Kidney (tissue), 14 donors: Measurements from ENCODE around the gene XRCC6. TPM values are rescaled to one million over a fixed set of nuclear protein-coding genes. Genes with fewer than 3 reads are reported as not detected.
A peak's percentile ranks its signal among the peaks of the same experiment; 100 is the strongest.

Experiments
- DNase-seq, 5 donors: peaks; one replicate each; pipeline ENCODE4 v3.0.0-alpha.2; 2013 to 2020
- FAIRE-seq: peaks from 2 replicates; lab custom pipeline; 2012; peaks lifted over from hg19 to GRCh38; lab: Jason Lieb, UNC
- H3K27ac ChIP-seq, 2 donors: one replicate each; pipeline ENCODE4 v1.7.0; 2013; ENCODE audit warnings: low read depth in 2 of 2, low read length in 2 of 2, inconsistent platforms in 1 of 2
- H3K27me3 ChIP-seq: one replicate; pipeline ENCODE4 v1.7.1; 2013; ENCODE audit warnings: low read length, inconsistent platforms; ENCODE audit not compliant: control insufficient read depth, insufficient read depth
- H3K36me3 ChIP-seq, 3 donors: one replicate each; pipeline versions ENCODE4 v1.7.0 to v1.7.1; 2013; ENCODE audit warnings: low read length in 3 of 3, control low read depth in 1 of 3, inconsistent platforms in 1 of 3; ENCODE audit not compliant: insufficient read depth in 3 of 3, control insufficient read depth in 2 of 3
- H3K4me1 ChIP-seq, 3 donors: one replicate each; pipeline versions ENCODE4 v1.7.0 to v1.7.1; 2013; ENCODE audit warnings: low read length in 3 of 3, inconsistent platforms in 1 of 3, low read depth in 1 of 3; ENCODE audit not compliant: control insufficient read depth in 2 of 3, insufficient read depth in 2 of 3
- H3K4me3 ChIP-seq, 3 donors: one replicate each; pipeline versions ENCODE4 v1.7.0 to v1.8.1; 2013; ENCODE audit warnings: low read length in 3 of 3, control low read depth in 1 of 3, inconsistent platforms in 1 of 3
- H3K9ac ChIP-seq, 3 donors: one replicate each; pipeline versions ENCODE4 v1.7.0 to v1.7.1; 2013; ENCODE audit warnings: low read length in 3 of 3, control low read depth in 1 of 3, inconsistent platforms in 1 of 3
- H3K9me3 ChIP-seq, 3 donors: one replicate each; pipeline versions ENCODE4 v1.7.0 to v1.7.1; 2013; ENCODE audit warnings: low read length in 3 of 3, control low read depth in 1 of 3, inconsistent platforms in 1 of 3; ENCODE audit not compliant: control insufficient read depth in 2 of 3, insufficient read depth in 1 of 3
- intact Hi-C: fragments of 100-400 bp; cut with DNase I; formaldehyde crosslinking; loops from one replicate; pipeline ENCODE4 v1.11.1; 2022
- polyA plus RNA-seq: library from polyadenylated mRNA; stranded (reverse); fragments of 350-450 nt; fragmentation: Illumina TruSeq; extraction: RNeasy Lipid Tissue Mini Kit (QIAGEN cat#74804); gene quantifications from one replicate; pipeline ENCODE4 v1.2.3, GENCODE V29; 2014; ENCODE audit warnings: low read depth, low replicate concordance; ENCODE audit not compliant: insufficient read depth
- total RNA-seq: library from RNA; stranded (reverse); fragmentation: NEBNext Ultra II Directional; extraction: Animal tissue kit (Norgen Biotek cat#: 25700); gene quantifications from one replicate; pipeline ENCODE4 v1.2.1, GENCODE V29; 2021
- TF ChIP-seq, protein P1 (sequence below): IDR thresholded peaks from 3 replicates; pipeline ENCODE4 v1.5.1; 2012; ENCODE audit warnings: mild to moderate bottlenecking, moderate library complexity, borderline replicate concordance; ENCODE audit not compliant: insufficient read depth; ENCODE audit errors: extremely low read depth
- donor health status: control.
- donor health status: control.
- donor health status: control.
- donor health status: control.
- donor health status: control.
- donor health status: DM: yes; HTN: yes; CAD: no.
- donor health status: Normal renal cell carcinoma (clear cell type).

The XRCC6 gene
- total and polyA plus RNA-seq, 2 donors from 2014 or later: 168 to 183 TPM

- Histone ChIP-seq H3K9ac (no peak overlapping the region), H3K4me3 (no peak overlapping the region), H3K27ac (no peak overlapping the region), H3K36me3 (peaks cover 0 to 5% (median 4%) of the 10 kb centered on the region in 3 donors), H3K27me3 (no peaks in the 10 kb centered on the region), H3K4me1 (peaks cover 0 to 10% (median 0%) of the 10 kb centered on the region in 3 donors), H3K9me3 (no peaks in the 10 kb centered on the region)
- TF ChIP-seq, protein P1, sequence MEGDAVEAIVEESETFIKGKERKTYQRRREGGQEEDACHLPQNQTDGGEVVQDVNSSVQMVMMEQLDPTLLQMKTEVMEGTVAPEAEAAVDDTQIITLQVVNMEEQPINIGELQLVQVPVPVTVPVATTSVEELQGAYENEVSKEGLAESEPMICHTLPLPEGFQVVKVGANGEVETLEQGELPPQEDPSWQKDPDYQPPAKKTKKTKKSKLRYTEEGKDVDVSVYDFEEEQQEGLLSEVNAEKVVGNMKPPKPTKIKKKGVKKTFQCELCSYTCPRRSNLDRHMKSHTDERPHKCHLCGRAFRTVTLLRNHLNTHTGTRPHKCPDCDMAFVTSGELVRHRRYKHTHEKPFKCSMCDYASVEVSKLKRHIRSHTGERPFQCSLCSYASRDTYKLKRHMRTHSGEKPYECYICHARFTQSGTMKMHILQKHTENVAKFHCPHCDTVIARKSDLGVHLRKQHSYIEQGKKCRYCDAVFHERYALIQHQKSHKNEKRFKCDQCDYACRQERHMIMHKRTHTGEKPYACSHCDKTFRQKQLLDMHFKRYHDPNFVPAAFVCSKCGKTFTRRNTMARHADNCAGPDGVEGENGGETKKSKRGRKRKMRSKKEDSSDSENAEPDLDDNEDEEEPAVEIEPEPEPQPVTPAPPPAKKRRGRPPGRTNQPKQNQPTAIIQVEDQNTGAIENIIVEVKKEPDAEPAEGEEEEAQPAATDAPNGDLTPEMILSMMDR: no peak
- FAIRE-seq (no peak), DNase-seq (no peak)
- intact Hi-C loops: no loop called here
These were observed 47.4 kb upstream of the XRCC6 start for GRCh38 chr22:41573677-41574076.

DNA sequence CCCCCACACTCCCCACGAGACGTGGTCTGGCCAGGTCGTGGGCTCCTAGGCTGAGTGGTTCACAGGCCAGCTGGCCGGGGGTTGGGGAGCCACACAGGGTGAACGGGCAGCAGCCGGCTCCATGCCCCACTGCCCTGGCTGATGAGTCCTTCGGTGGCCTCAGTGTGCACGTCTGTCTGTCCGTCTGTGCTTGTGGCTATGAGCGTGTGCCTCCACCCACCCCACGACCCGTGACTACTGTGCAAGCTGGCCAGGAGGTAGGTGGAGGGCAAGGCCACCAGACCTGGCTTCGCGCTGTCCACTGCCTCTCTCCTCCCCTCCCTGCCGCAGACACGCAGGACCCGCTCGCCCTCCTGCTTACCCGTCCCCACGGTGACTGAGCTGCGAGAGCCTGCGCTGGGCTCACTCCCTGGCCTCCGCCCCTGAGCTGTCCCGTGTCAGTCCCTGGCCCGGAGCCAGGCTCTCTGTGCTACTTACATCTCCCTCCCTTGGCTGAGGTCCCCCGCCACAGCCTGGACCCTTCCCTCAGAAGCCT lies 46.2 kb upstream of the XRCC6 start:
- peak overlapping the region; percentile 29 to 63 for H3K27ac ChIP-seq
- FAIRE-seq (no peak), DNase-seq (peak in 2 of 5 donors; percentile 49 to 92)
- H3K9me3 ChIP-seq: no peaks in the 10 kb centered on the region
- H3K27me3 ChIP-seq: no peaks in the 10 kb centered on the region
- TF ChIP-seq, protein P1: no peak
- no peak overlapping the region for H3K9ac ChIP-seq
- H3K4me1 ChIP-seq: peaks cover 0 to 8% (median 0%) of the 10 kb centered on the region in 3 donors
- H3K36me3 ChIP-seq: peaks cover 0 to 15% (median 6%) of the 10 kb centered on the region in 3 donors
- no peak overlapping the region for H3K4me3 ChIP-seq
- intact Hi-C loops: no loop called here

DNA sequence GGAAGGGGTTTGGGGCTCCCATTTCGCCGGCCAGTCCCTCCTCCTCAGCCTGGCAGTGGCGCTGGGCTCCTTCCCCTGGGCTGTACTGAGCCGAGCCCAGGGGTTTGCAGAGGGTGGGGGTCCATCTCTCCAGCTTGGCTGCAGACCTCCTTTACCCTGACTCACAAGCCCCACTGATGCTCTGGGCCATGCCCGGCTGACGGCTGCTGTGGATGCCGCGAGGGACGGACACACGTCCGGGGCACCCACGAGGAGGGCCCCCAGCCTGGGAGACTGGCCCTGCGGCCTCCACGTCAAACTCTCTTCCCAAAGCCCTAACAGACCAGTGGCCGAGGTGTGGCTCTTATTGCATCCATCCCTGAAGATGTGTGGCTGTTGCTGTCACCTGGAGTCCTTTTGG lies 45.6 kb upstream of the XRCC6 start:
- no peaks in the 10 kb centered on the region for H3K9me3 ChIP-seq
- no peaks in the 10 kb centered on the region for H3K27me3 ChIP-seq
- peaks cover 0 to 8% (median 0%) of the 10 kb centered on the region in 3 donors for H3K4me1 ChIP-seq
- no peak overlapping the region for H3K27ac ChIP-seq
- DNase-seq (no peak), FAIRE-seq (no peak)
- no peak overlapping the region for H3K9ac ChIP-seq
- H3K36me3 ChIP-seq: peaks cover 0 to 16% (median 6%) of the 10 kb centered on the region in 3 donors
- no peak overlapping the region for H3K4me3 ChIP-seq
- intact Hi-C loops: no loop called here
- TF ChIP-seq, protein P1: no peak
